Left ventricle myocardium inferior (tissue), 1 donor: ENCODE measurements around the gene RUFY1. TPM values are rescaled to one million over a fixed set of nuclear protein-coding genes. Genes with fewer than 3 reads are reported as not detected.
"Not testable (repeated sequence)": the region's sequence is repeated elsewhere in the genome, so short reads cannot be mapped to it uniquely, and the experiment has no call there.

Source experiments
- DNase-seq: peaks from one replicate; pipeline ENCODE4 v3.0.0-alpha.2; 2020
- H3K27ac ChIP-seq: fragments of 200-600 bp; replicated peaks from 2 replicates; pipeline ENCODE4 v1.8.0; 2021
- H3K27me3 ChIP-seq: fragments of 200-600 bp; 2 replicates; pipeline ENCODE4 v1.8.0; 2021; ENCODE audit warnings: low read depth
- H3K36me3 ChIP-seq: fragments of 200-600 bp; 2 replicates; pipeline ENCODE4 v1.8.0; 2021
- H3K4me1 ChIP-seq: fragments of 200-600 bp; 2 replicates; pipeline ENCODE4 v1.8.0; 2021
- H3K4me3 ChIP-seq: fragments of 200-600 bp; 2 replicates; pipeline ENCODE4 v1.8.0; 2021; ENCODE audit warnings: mild to moderate bottlenecking, moderate library complexity
- H3K9me3 ChIP-seq: fragments of 200-600 bp; replicated peaks from 2 replicates; pipeline ENCODE4 v1.8.0; 2021
- intact Hi-C: fragments of 100-400 bp; cut with micrococcal nuclease; formaldehyde crosslinking; loops from one replicate; pipeline ENCODE4 v1.11.0; 2022
- total RNA-seq: library from RNA; stranded (reverse); fragmentation: NEBNext Ultra II Directional; extraction: Animal tissue kit (Norgen Biotek cat#: 25700); gene quantifications from one replicate; pipeline ENCODE4 v1.2.1, GENCODE V29; 2021
- TF ChIP-seq, protein P1 (sequence below): fragments of 200-600 bp; IDR thresholded peaks from 2 replicates; pipeline ENCODE4 v1.8.0; 2021; ENCODE audit warnings: antibody characterized with exemption, mild to moderate bottlenecking, borderline replicate concordance
- donor health status: DM: no; HTN: yes; CAD: no; lungs with severe emphysema.

RUFY1 gene
- total RNA-seq, 1 donor from 2014 or later = 21.5 TPM

DNA sequence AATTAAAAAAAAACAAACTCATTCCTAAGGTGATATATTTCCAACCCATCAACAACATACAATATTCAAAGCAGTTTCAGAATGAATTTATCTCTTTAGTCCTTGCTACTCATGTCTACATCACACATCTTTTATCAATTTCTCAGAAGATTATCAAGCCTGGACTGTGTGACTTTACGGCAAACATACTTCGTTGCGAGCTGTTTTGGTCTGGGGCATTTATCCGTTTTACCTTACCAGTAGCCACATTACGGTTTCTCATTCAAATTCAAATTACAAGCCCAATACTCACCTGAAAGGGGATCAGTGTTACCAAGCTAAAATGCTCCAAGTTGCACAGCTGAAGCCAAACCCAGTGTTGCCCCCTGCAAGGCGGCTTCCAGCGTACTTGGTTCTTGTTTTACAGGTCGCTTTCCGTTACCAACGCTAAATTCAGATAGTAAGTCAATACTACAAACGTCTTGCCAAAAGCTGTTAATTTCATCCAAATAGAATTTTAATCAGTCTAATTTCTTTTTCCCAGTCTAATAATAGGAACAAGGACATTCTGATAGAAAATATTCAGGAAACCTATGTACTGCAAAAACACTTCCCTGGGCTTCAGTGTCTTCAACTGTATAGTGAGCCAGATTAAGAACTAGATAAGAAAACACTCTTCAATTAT lies 71.3 kb downstream of the RUFY1 start:
- intact Hi-C loops = no loop called here
- H3K9me3 ChIP-seq = no peaks in the 10 kb centered on the region
- H3K4me1 ChIP-seq = peaks cover 78% of the 10 kb centered on the region
- H3K27me3 ChIP-seq = no peaks in the 10 kb centered on the region
- DNase-seq = no peak
- TF ChIP-seq, protein P1, sequence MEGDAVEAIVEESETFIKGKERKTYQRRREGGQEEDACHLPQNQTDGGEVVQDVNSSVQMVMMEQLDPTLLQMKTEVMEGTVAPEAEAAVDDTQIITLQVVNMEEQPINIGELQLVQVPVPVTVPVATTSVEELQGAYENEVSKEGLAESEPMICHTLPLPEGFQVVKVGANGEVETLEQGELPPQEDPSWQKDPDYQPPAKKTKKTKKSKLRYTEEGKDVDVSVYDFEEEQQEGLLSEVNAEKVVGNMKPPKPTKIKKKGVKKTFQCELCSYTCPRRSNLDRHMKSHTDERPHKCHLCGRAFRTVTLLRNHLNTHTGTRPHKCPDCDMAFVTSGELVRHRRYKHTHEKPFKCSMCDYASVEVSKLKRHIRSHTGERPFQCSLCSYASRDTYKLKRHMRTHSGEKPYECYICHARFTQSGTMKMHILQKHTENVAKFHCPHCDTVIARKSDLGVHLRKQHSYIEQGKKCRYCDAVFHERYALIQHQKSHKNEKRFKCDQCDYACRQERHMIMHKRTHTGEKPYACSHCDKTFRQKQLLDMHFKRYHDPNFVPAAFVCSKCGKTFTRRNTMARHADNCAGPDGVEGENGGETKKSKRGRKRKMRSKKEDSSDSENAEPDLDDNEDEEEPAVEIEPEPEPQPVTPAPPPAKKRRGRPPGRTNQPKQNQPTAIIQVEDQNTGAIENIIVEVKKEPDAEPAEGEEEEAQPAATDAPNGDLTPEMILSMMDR = no peak
- H3K4me3 ChIP-seq = peak overlapping the region; percentile 99
- peaks cover 59% of the 10 kb centered on the region for H3K36me3 ChIP-seq
- peak overlapping the region; percentile 100 for H3K27ac ChIP-seq

DNA sequence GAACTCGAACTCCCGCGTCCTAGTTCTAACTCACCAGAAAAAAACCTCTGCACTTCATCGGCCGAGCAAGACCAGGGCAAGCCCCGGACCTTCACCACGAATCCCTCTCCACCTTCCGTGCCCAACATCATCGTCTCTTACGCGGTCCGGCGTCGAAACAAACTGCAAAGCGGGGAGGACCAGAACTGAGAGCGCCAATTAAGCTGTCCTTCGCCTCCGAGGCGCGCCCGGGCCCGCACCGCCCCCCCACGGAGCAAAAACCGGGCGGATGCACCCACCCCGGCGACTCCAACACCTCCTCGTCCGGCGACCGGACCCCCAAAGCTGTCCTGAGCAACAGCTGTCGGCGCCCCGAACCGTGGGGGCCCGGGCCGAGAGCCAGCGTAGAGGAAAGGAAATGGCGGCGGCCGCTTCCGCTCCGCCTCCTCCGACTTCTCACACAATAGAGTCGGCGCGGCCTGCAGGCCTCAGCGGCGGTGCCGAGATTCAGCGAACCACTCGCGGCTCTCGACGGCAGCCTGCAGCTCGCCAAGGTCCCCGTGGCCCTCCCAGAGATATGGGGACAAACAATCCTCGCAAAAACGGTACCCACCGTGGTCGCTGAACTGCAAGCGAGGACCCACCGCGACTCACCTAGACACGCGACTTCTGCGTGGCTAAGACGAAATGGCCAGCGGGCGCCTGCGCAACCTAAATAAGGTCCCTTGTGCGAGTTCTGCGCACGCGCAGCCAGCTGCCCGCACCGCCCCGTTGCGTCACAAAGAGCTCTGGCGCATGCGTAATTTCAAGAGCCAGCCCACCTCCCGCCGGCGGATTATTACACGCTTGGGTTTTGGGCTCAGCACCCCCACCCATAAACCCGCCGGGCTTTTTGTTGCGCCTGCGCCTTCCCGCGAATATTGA lies 72.9 kb downstream of the RUFY1 start, which contains the start of gene HNRNPH1:
Gene HNRNPH1, minus strand, starts transcription at position 669 of the 903 bp plus-strand sequence. Its CDS starts 538 bp downstream, at position 131.
- H3K4me3 ChIP-seq = peak within 1 kb of the TSS; percentile 99
- intact Hi-C loops = no loop called here
- H3K4me1 ChIP-seq = peaks cover 62% of the 10 kb centered on the region
- H3K9me3 ChIP-seq = no peaks in the 10 kb centered on the region
- TF ChIP-seq, protein P1 = no peak
- H3K27ac ChIP-seq = peak within 1 kb of the TSS; percentile 100
- H3K27me3 ChIP-seq = no peaks in the 10 kb centered on the region
- H3K36me3 ChIP-seq = peaks cover 43% of the 10 kb centered on the region
- DNase-seq = peak; percentile 97

DNA sequence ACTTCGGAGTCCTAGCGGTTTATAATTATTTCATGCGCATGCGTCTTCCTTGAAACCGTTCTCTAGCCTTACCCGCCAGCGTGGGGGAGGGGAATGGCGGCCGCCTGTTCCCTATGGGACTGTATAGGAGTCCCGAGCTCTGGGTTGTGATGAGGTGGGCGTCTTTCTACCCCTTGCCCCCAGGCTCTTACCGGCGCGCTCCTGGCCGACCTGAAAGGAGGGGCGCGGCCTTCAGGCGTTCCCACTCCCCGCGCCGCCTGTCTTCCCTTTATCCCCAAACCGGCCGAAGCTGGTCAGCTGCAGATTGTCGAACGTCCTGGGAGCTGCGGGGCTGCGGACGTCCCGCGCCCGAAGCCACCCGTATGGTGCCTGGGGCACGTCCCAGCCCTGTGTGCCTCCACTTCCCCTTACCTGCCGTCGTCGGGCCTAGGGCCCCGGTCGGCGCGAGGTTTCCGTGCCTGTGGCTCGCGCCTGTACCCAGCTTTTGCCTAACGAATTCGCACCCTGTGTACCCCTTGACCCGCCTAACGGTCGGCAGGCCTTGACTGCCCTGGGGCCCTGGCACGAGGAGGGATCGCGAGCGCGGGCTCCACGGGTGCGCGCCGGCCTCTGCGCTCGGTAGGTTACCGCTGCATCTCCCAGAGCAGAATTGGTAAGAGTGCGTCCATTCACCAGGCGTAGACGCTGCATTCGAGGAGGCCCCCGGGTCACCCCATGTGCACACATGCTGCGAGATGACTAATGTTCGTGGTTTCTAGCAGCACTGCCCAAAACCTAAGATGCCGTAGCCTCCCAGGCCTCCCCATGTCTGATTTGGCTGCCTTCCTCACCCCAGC lies 73.8 kb downstream of the RUFY1 start:
- Histone ChIP-seq H3K27me3 (no peaks in the 10 kb centered on the region), H3K9me3 (no peaks in the 10 kb centered on the region), H3K27ac (peak overlapping the region; percentile 100), H3K4me1 (peaks cover 54% of the 10 kb centered on the region), H3K4me3 (peak overlapping the region; percentile 99), H3K36me3 (peaks cover 34% of the 10 kb centered on the region)
- intact Hi-C loops = no loop called here
- TF ChIP-seq, protein P1 = no peak
- DNase-seq = peak; percentile 41

DNA sequence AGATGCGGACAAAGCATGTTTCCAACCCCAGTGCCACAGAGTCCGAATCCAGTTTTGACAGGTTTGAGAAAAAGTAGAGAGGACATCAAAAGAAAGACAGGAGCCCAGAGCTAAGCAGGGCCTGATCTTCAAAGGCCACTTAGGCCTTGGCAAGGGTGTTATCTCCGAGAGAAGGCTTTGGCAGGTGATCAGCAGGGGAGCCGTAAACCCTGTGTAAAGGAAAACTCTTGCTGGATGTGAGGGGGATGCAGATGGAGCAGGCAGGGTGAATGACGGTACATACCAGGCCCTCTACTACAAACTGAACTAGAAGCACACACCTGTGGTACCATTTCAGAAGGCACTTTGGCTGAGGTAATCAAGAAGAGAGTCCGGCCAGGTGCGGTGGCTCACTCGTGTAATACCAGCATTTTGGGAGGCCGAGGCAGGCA lies 74.5 kb downstream of the RUFY1 start:
- TF ChIP-seq, protein P1 = no peak
- peak overlapping the region; percentile 100 for H3K27ac ChIP-seq
- no peaks in the 10 kb centered on the region for H3K27me3 ChIP-seq
- H3K36me3 ChIP-seq = peaks cover 27% of the 10 kb centered on the region
- H3K9me3 ChIP-seq = no peaks in the 10 kb centered on the region
- no peak for DNase-seq
- intact Hi-C loops = no loop called here
- peak overlapping the region; percentile 99 for H3K4me3 ChIP-seq
- H3K4me1 ChIP-seq = peaks cover 46% of the 10 kb centered on the region

DNA sequence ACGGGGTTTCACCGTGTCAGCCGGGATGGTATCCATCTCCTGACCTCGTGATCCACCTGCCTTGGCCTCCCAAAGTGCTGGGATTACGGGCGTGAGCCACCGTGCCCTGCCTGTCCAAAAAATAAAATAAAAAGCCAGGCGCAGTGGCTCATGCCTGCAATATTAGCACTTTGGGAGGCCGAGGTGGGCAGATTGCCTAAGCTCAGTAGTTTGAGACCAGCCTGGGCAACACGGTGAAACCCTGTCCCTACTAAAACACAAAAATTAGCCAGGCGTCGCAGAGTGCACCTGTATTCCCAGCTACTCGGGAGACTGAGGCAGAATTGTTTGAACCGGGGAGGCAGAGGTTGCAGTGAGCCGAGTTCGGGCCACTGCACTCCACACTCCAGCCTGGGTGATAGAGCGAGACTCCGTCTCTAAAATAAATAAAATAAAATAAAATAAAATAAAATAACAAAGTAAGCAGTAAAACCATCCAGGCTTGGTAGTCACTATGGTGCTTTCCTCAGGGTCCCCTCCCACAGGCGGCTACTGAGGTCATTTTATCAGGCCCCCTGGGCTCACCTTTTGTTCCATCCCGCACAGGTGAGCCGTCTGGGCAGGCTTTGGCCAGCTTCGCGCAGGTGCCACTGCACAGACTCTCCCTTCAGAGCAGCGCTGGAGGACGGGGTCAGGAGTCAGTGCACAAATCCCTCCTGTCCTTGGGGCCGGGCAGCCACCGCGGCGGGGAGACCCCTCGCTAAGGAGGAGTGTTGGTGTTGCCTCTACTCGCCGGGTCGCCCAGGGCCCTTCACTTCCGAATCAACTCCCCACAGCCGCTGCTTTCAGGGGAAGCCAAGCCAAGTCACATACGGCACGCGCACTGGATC lies 83.4 kb downstream of the RUFY1 start:
- H3K9me3 ChIP-seq, intact Hi-C loops, H3K36me3 ChIP-seq, H3K27ac ChIP-seq, H3K4me1 ChIP-seq, H3K27me3 ChIP-seq, DNase-seq: not testable (repeated sequence)
- H3K4me3 ChIP-seq = peak overlapping the region; percentile 60

DNA sequence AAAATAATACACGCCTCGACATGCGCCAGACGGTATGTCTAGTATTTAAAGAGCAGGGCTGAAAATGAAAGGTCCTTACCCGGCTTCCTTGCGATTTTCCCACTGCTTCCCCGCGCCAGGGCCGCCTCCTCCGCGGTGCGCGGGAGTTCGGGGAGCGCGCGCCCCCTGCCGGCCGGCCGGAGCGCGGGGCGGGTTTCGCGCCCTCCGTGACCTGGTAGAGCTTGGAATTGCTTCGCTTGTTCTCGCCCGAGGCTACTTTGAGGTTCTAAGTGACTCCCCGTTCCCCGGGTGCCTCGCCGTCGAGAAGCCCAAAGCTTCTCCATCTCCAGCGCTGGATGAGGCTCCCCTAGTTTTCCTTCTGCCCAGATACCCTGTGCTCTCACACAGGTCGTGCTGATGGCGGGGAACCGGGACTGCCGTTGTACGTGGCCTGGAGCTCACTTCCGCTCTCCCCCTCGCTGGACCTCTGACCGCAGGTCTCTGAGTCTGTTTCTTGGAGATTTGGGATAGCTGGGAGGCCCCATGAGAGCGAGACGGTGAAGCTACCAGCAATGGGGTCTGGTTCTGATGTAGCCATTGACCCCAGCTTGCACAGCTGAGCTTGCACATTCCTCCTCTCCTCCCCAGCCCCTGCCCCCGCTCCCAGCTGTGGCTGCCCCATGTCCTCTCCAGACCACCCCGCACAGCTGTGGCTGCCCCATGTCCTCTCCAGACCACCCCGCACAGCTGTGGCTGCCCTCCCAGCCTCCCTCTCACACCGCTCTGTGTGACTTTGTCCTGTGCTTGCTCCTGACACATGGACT lies 84.2 kb downstream of the RUFY1 start:
- H3K36me3 ChIP-seq, DNase-seq, intact Hi-C loops, H3K27ac ChIP-seq, H3K27me3 ChIP-seq, H3K9me3 ChIP-seq, H3K4me1 ChIP-seq: not testable (repeated sequence)
- H3K4me3 ChIP-seq = peak overlapping the region; percentile 45

DNA sequence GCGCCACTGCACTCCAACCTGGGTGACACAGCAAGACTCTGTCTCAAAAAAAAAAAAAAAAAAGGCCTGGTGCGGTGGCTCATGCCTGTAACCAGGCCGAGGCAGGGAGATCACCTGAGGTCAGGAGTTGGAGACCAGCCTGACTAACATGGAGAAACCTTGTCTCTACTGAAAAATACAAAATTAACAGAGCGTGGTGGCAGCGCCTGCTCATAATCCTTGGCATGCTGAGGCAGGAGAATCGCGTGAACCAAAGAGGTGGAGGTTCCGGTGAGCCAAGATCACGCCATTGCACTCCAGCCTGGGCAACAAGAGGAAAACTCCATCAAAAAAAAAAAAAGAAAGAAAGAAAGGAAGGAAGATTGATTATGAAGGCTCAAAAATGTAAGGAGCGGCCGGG lies 88.9 kb downstream of the RUFY1 start:
- DNase-seq, H3K9me3 ChIP-seq, H3K4me3 ChIP-seq, intact Hi-C loops, H3K4me1 ChIP-seq, H3K27me3 ChIP-seq, H3K27ac ChIP-seq, H3K36me3 ChIP-seq: not testable (repeated sequence)

DNA sequence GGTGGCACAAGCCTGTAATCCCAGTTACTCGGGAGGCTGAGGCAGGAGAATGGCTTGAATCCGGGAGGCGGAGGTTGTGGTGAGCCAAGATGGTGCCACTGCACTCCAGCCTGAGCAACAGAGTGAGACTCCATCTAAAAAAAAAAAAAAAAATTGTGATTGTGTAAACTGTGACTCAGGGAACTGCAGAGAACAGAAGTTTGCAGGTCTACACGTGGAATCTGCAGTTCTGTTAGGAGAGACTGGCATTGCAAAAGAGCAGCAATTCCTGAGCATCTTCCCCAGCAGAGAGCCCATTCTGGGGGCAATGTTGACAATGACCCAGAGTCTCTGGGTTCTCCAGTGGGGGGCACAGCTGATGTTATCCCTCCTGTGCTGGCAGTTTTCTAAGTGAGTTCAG lies 91.4 kb downstream of the RUFY1 start:
- H3K4me3 ChIP-seq, intact Hi-C loops, H3K27ac ChIP-seq, DNase-seq, H3K4me1 ChIP-seq, H3K36me3 ChIP-seq, H3K9me3 ChIP-seq, H3K27me3 ChIP-seq: not testable (repeated sequence)
